HG03571 (cell line): ENCODE measurements around the gene PNKP.

Experiments used
- ATAC-seq: cut with Tn5 transposase; IDR thresholded peaks from one replicate; pipeline ENCODE4 v1.9.1; 2021; ENCODE audit not compliant: unreplicated experiment

Gene PNKP

GRCh38 chr19:49876422-49877019 is 9.1 kb upstream of the PNKP start:
- peak; percentile 45 for ATAC-seq

GRCh38 chr19:49875857-49876421 is 8.6 kb upstream of the PNKP start:
- ATAC-seq: no peak

GRCh38 chr19:49875177-49875576 is 7.8 kb upstream of the PNKP start:
- no peak for ATAC-seq

GRCh38 chr19:49874503-49875157 is 7.3 kb upstream of the PNKP start:
- no peak for ATAC-seq

- no peak for ATAC-seq
These were observed 6.5 kb upstream of the PNKP start for GRCh38 chr19:49873834-49874233.

GRCh38 chr19:49873129-49873521 is 5.7 kb upstream of the PNKP start:
- no peak for ATAC-seq

- ATAC-seq: no peak
These were observed 5.1 kb upstream of the PNKP start for GRCh38 chr19:49872245-49873128.

- ATAC-seq: no peak
These were observed 4.1 kb upstream of the PNKP start for GRCh38 chr19:49871349-49871985.

- ATAC-seq: no peak
These were observed 3.0 kb upstream of the PNKP start for GRCh38 chr19:49870309-49870901.

GRCh38 chr19:49869484-49870308 is 2.3 kb upstream of the PNKP start:
- peak; percentile 46 for ATAC-seq

GRCh38 chr19:49869009-49869483 is 1.7 kb upstream of the PNKP start:
- ATAC-seq: no peak

- no peak for ATAC-seq
These were observed 2.5 kb downstream of the PNKP start for GRCh38 chr19:49864890-49865289.

GRCh38 chr19:49863935-49864320 is 3.4 kb downstream of the PNKP start:
- no peak for ATAC-seq

GRCh38 chr19:49863254-49863934 is 4.0 kb downstream of the PNKP start:
- ATAC-seq: no peak

GRCh38 chr19:49862391-49863253 is 4.8 kb downstream of the PNKP start:
- no peak for ATAC-seq

GRCh38 chr19:49861541-49862378 is 5.6 kb downstream of the PNKP start:
- ATAC-seq: no peak

- no peak for ATAC-seq
These were observed 6.3 kb downstream of the PNKP start for GRCh38 chr19:49861107-49861506.
